GM19023 (cell line): ENCODE data around the gene SNX20.
A peak's percentile ranks its signal among the peaks of the same experiment; 100 is the strongest.

Experiments used
- ATAC-seq: cut with Tn5 transposase; IDR thresholded peaks from one replicate; pipeline ENCODE4 v1.9.1; 2021; ENCODE audit warnings: mild to moderate bottlenecking, moderate library complexity; ENCODE audit not compliant: unreplicated experiment

Gene SNX20

DNA sequence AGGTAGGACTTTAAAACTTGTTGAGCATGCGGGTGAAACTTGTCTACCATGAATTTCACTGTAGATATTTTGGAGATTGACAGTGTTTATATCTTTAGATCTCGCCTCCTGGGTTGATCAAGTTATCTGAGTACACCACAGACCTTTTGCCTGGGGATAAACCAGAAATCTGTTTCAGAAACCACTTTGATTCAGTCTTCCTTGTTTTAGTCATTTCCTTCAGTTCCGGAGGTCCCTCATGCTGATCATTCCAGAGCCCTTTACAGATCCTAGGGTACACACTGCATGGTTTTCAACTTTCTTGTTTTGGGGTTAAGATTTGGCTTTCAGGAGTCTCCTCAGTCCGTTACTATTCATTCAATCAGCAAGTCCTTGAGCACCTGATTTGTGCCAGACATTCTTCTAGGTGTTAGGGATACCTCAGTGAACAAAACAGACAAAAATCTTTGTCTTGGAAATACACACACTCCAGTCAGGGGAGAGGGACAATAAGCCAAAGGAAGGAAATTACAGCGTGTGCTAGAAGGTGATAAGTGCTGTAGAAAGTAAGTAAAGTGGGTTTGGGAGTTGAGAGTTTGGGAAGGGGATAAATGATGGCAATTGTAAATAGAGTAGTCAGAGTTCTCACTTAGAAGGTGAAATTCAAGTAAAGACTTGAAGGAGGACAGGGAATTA, 24.5 kb upstream of the SNX20 start:
- ATAC-seq: no peak

DNA sequence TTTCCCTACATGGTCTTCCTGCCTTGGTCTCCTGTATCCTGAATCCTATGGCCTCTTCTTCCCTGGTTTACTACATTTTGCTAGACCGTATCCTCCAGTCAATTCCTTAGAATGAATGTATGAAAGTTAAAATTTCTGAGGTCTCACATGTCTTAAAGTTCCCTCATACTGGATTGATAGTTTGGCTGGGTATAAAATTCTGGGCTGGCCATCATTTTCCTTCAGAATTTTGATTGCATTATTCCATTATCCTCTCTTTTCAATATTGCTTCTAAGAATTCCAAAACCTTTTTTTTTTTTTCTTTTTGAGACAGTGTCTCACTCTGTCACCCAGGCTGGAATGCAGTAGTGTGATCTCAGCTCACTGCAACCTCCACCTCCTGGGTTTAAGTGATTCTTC, 23.1 kb upstream of the SNX20 start:
- ATAC-seq: no peak

DNA sequence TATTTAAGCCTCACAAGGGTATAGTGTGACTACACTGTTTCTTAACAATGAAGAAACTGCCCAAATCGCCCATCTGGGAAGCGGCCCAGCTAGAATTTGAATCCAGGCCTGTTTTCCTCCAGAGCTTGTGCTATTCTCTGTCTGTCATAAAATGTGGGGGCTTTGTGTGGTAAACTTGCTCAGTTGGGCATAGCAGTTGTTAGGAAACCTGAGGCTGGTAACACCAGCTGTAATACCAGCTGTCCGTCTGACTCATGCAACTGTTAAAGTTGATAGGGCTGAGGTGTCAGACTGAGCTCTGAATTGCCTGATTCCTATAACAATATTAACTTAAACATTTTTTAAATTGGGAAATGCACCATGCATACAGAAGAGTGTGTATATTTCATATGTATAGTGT, 21.6 kb upstream of the SNX20 start:
- ATAC-seq: no peak

DNA sequence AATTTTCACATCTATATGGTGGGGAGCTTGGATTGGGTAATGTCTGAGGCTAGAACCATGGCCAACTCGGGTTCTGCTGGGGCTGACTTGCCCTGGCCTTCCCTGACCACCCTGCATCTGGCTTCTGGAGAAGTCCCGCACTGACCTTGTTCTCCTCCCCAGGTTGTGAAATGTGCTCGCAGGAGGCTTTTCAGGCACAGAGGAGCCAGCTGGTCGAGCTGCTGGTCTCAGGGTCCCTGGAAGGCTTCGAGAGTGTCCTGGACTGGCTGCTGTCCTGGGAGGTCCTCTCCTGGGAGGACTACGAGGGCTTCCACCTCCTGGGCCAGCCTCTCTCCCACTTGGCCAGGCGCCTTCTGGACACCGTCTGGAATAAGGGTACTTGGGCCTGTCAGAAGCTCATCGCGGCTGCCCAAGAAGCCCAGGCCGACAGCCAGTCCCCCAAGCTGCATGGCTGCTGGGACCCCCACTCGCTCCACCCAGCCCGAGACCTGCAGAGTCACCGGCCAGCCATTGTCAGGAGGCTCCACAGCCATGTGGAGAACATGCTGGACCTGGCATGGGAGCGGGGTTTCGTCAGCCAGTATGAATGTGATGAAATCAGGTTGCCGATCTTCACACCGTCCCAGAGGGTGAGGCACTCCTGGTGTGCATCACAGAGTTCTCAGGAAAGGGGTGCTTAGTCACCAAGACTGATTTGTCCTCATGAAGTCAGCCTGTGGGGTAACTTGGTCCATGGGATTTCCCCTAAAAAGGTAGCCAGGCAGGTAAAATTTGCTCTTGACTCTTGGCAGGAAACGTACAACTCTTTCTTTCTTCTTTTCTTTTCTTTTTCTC, 18.4 kb upstream of the SNX20 start:
- no peak for ATAC-seq

DNA sequence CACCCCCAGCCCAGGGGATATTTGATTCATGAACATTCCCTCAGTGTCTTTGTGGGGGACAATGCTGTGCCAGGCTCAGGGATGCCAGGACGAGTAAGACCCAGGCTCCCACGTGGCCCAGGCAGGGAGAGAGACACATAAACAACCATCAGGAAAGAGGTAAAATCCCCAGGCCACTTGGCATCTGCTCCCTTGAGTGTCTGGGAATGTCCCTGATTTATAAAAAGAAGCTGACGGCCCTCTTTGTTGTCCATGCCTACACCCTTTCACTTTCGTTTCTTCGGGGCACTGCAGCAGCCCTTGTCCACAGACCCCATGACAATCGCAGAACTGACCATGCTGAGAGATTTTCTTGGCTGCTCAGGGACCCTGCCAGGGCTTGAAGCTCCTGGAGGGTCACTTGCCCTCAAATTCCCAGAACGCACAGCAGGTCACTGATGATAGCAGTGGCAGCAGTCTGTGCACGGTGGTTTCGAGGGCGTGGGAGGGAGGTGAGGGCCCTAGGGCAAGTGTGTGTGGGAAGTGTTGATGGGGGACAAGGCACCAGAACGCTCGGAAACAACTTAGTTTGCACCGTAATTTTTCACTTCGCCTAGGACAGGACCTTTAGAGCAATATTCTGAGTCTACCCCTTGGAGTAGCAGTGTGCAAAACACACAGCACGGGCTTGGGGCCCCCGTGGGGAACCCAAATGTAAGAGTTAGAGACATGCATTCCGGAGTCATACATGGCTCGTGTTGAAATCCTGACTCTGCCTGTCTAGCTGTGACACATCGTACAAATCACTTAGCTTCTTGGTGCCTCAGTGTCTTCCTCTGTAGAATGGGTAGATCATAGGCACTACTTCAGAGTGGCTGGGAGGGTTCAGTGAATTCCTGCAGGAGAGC, 17.0 kb upstream of the SNX20 start:
- ATAC-seq: peak; percentile 48

DNA sequence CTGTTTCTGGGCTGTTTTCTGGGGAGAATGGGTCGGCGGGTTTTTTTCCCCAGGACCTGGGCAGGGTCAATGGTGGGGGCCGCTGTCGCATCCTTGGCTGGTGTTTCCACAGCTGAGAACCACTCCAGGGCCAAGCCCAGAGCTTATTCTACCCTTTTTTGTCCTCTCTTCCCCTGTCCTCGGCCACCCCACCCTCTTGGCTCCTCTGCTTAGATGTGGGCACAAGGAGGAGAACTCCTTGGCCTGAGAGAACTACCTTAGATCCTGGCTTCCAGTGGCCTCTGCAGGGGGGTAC, 16.3 kb upstream of the SNX20 start:
- no peak for ATAC-seq

DNA sequence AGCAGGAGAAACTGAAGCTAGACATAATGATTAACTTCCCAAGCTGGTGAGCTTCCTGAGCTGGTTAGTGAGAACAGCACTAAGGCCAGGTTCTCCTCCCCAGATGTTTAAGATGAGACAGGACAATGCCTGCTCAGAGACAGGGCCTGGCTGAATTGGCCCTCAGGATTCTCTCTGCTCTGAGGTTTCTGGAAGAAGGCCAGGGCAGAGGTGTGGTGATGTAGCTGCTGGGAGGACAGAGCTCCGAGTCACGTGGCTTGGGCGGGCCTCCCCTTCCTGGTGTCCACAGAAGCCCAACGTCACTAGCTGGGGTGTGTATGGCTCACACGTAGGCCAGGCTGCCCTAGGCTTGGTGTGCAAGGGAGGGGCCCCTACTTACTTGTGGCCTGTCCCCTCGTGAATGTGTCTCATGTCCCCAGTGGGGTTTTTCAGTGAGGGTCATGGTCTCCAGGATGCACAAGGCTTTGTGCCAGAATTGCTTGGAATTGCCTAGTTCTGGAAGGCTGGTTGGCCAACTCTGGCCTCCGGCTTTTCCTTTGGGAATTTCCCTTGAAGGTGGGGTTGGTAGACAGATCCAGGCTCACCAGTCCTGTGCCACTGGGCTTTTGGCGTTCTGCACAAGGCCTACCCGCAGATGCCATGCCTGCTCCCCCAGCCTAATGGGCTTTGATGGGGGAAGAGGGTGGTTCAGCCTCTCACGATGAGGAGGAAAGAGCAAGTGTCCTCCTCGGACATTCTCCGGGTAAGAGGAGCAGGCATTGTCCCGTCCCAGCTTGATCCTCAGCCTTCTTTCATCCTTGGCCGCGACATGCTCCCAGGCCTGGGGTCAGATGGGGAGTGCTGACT, 15.7 kb upstream of the SNX20 start:
- peak; percentile 50 for ATAC-seq

DNA sequence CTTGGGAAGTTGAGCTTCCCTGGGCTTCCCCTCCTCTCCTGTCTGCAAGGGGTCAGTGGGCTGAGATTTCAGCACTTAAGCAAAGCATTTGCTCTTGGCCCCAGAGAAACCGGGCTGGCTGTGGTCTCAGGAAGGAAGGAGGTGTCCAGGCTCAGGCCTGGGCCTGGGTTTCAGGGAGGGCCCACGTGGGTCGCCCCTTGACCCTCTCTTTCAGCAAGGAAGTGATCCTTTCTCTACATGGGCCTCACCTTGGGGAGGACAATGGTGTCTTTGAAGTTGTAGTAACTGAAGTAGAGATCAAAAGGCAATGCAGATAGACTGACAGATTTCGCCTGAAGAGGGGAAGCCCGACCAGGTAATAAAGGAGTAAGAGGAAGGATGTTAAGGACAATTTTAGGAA, 15.0 kb upstream of the SNX20 start:
- ATAC-seq: peak; percentile 24

DNA sequence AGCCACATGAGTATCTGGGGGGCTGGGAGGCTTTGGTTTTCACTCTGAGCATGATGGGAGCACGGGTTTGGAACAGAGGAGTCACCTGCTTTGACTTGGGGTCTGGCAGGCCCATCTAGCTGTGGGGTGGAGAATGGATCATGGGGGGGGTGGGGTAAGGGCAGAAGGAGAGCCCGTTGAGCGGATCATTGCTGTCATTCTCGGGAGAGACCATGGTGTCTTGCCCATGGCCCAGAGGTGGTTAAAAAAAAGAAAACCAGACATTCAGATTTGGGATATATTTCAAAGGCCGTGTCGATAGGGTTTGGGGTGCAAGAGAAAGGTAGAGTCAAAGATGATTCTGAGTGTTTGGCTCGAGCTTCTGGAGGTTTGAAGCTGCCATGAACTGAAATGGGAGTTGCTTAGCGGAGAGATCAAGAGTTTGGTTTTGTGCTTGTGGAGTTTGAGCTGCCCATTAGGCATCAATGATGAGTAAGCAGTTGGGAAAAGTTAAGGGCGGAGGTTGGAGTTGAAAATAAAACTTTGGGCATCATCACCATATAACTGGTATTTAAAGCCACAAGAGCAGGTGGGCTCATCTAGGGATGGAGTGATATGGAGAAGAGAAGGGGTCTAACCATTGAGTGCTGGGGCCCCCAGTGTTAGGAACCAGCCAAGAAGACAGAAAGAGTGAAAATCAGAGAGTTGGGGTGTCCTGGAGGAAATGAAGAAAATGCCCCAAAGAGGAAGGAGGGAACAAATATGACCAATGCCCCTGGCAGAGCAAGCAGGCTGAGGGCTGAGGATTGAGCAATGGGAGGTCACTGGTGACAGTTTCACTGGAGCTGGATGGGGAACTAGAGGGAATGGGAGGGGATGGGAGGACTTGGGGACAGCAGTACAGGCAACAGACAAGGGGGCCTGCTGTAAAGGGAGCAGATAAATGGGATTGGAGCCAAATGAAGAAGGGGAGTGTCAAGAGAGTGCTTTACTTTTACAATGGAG, 14.2 kb upstream of the SNX20 start:
- no peak for ATAC-seq

DNA sequence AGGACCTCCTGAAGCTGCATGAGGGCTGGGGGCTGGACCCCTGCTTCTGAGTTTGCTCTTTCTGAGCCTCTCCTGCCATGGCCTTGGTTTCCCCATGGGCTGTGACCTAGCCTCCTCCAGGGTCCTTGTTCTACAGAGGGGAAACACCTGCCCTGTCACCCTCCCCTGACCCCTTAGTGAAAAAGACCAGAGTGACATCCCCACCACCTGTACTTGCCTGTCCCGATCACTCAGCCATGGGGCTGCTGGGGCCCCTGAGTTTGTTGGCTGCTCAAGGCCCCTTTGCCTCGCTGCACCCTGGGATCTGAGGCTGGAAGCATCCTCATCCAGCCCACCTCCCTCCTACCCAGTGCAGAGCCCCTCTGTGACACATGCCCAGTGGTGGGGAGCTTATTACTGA, 13.1 kb upstream of the SNX20 start:
- ATAC-seq: peak; percentile 24

DNA sequence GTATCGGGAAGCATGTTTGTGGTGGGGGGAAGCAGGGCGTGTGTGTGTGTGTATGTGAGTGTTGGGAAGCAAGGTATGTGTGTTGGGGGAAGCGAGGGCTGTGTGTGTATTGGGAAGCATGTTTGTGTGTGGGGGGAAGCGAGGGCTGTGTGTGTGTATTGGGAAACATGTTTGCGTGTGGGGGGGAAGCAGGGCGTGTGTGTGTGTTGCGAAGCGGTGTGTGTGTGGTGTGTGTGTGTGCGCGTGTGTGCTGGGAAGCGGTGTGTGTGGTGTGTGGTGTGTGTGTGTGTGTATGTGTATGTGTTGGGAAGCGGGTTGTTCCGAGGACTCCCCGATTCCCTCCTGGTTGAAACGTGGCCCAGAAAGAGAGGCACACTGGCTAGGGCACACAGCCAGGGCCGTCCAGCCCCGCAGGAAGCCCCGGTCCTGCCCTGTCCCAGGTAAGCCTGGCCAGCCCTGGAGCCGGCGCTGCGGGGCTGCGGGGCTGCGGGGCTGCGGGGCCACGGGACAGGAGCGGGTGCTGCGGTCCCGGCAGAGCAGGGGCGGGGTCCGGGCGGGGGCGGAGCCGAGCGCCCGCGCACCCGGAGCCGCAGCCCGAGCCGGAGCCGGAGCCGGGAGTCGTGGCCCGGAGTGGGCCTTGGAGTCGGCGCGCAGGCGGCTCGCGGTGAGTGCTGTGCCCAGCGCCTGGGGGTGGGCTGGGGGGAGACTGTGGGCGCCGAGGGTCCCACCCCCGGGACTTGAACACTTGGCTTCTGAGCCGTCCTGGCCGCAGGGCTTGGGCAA, 12.1 kb upstream of the SNX20 start, which contains the start of gene NOD2:
Gene NOD2, plus strand, starts transcription at position 608 of the 783 bp plus-strand sequence. CDS start 5,890 bp downstream, outside the sequence.
- no peak for ATAC-seq

DNA sequence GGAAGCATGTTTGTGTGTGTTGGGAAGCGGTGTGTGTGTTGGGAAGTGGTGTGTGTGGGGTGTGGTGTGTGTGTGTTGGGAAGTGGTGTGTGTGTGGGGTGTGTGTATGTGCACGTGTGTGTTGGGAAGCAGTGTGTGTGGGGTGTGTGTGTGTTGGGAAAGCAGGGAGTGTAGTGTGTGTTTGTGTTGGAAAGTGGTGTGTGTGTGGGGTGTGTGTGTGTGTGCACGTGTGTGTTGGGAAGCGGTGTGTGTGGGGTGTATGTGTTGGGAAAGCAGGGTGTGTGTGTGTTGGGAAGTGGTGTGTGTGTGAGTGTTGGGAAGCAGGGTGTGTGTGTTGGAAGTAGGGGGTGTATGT, 11.5 kb upstream of the SNX20 start:
- ATAC-seq: no peak

DNA sequence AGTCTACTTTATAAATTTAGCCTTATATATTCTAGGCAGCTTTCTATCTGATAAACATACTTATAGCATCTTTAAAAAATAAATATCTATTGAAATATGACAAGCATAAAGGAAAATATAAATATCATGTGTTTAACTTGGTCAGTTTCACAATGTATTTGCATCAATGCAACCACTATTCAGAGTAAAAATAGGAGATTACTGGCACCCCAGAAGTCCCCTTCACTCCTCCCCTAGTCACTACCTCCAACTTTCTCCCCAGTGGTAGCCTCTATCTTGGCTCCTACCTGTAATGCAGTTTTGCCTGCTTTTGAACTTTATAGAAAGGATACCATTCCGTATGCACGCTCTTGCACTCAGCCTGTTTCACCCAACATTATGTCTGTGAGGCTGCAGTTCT, 9.1 kb upstream of the SNX20 start:
- ATAC-seq: no peak

DNA sequence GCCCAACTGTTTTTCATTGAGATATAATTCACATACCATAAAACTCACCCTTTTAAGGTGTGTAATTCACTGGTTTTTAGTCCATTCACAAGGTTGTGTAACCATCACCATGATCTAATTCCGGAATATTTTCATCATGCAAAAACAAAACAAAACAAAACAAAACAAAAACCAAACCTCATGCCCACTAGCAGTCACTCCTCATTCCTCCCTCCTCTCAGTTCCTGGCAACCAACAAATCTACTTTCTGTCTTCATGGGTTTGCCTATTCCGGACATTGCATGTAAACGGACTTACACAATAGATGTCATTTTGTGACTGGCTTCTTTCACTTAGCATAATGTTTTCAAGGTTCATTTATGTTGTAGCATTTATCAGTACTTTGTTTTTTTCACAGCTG, 7.8 kb upstream of the SNX20 start:
- ATAC-seq: no peak

DNA sequence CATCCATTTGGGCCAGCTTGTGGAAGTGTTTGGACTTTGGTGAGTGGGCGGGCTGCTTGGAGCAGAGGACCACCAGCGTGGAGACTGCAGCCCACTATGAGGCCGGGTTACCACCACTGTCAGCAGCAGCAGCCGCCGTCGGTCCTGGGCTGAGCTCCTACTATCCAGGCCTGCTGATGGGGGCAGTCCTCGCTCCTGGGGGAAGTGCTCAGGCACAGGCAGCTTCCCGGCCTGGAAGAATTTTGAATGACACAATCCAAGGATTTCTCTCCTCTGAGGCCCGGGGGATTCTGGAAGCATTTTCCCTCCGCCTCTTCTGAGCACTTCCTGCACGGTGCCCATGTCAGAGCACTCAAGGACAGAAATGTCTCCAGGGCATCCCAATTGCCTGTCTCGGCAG, 7.0 kb upstream of the SNX20 start:
- no peak for ATAC-seq

DNA sequence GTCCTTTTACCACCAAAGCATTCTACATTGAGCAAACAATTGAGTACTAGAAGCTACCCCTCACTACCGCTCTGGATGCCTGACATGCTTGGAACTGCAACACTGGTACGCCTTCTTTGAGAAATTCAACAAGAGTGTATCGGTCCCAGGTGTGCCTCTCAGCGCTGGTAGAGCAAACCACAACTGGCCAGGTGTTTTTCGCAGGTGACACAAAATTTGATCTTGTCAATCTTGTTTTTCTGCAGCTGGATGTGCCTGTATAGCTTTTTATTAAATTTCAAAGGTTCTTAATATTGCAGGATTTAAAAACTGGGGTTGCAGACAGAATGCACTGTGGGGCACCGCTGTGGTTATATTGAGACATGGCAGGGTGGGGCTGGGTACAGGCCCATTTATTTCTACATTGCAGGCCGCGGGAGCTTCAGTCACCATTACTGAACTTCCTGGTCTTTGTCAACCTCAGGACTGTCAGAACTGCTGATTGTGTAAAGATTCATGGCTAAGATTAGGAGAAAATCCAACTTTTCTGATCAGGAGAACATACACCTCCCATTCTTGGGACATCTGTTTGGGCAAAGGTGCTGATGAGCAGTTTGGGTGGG, 4.5 kb upstream of the SNX20 start:
- ATAC-seq: no peak

DNA sequence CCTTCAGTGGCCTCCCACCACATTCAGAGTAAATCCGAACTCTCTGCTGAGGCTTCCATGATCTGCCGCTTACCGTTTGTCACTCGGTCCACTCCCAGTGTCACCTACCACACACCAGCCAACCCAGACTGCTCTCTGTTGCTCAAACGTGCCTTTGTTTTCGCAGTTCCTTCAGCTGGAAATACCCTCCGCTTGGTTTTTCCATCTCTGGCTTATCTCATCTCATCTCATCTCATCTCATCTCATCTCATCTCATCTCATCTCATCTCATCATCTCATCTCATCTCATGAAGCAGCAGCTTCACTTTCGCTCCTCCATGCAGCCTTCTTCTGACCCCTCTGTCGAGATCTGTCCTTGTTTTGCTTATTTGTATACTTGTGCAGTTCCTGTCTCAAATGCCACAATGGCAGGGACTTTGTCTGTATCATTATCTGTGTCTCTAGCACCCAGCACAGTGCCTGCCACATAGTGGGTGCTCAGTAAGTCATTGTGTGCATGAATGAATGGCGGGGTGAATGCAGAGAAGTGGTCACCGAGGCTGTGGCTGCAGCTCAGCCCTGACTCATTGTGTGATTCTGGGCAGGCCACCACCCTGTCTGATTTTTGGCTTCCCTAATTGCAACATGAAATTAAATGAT, 3.8 kb upstream of the SNX20 start:
- no peak for ATAC-seq
